GM21515 (cell line): ENCODE measurements around the gene STAB1.

Source experiments
- ATAC-seq: cut with Tn5 transposase; IDR thresholded peaks from one replicate; pipeline ENCODE4 v1.9.1; 2021; ENCODE audit not compliant: unreplicated experiment

Gene STAB1

DNA sequence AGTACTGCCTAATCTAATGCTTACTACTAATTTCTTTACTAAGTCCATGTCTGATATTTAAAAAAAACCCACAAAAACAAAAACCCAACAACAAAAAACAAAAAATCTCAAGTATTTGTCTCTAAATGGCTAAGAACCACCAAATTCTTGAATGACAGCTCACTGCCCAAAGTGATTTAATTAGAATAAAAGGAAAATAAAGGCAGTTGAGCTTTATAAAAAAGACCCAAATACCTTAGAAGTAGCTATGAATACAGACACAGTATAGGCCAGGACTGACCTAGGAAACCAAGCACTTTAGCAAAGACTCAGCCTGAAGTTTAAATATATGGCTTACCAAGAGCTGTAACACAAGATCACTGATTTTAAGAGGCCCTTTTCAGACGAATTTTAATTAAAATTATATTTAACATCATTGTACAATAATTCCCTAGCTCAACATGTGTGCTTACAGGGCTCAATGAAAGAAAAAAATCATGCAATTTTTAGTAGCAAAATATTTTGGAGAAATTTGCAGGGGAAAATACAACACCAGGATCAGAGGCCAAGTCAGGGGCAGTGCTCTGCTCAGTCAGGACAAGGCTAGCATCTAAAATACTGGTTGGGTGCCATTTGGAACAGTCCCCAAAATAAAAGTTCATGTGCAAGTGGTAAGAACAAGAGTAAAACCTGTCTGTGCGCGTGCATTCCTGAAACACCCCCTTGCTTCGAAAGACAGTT is 66.0 kb downstream of the STAB1 start:
- no peak for ATAC-seq

DNA sequence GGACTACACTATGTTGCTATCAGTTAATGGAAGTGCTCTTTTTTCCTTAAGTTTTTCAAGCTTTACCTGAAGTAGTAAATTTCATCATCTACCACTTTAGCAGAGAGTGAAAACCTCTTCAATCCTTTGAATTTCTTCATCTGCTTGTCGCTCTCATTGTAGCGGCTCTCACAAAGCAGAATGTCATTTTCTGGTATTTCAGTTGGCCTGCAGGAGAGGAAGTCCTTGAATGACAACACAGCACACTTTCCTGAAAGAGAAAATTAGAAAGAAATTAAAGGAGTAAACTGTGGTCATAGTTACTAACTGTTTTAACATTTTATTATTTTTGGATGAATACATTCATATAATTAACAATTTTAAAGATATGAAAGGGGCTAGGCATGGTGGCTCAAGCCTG is 68.8 kb downstream of the STAB1 start:
- no peak for ATAC-seq

DNA sequence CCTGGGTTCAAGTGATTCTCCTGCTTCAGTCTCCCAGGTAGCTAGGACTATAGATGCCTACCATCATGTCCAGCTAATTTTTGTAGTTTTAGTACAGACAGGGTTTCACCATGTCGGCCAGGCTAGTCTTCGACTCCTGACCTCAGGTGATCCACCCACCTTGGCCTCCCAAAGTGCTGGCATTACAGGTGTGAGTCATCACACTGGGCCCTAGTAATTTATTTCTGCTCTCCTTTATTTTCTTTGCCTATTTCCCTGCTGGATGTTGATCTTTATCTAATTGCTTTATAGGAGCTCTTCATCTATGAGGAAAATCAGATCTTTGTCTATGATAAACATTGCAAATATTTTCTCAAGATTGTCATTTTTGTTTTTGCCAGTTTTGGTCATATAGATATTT is 72.9 kb downstream of the STAB1 start:
- ATAC-seq, result no peak

DNA sequence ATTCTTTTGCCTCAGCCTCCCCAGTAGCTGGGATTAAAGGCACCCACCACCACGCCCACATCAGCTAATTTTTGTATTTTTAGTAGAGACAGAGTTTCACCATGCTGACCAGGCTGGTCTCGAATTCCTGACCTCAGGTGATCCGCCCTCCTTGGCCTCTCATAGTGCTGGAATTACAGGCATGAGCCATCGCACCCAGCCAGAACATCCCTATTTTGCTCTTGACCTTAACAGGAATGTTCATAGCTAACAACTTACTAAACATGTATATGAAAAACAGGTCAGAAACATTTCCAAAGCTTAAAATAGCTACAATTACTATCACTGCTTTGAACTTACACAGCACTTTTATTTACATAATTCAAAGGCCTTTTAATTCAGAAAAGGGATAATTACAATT is 74.9 kb downstream of the STAB1 start:
- no peak for ATAC-seq

DNA sequence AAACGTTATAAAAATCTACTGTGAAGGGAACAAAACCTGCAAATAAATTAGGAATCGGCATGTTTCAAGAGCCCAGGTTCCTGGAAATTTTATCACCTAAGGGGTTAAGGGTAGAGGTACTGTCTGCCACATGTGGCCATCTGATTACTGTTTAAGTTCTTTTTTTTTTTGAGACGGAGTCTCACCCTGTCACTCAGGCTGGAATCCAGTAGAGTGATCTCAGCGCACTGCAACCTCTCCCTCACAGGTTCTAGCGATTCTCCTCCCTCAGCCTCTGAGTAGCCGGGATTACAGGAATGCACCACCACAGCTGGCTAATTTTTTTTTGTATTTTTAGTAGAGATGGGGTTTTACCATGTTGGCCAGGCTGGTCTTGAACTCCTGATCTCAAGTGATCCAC is 77.1 kb downstream of the STAB1 start:
- no peak for ATAC-seq
